Esophagus squamous epithelium (tissue), 4 donors: ENCODE data around the gene COX4I1.

Experiments used
- POLR2A ChIP-seq, 4 donors: fragments of 450-650 bp; IDR thresholded peaks; one replicate each; pipeline ENCODE4 v1.6.1; 2017; ENCODE audit warnings: antibody characterized with exemption in 4 of 4, mild to moderate bottlenecking in 4 of 4, moderate library complexity in 3 of 4
- TF ChIP-seq, protein P1 (sequence below), 6 experiments: fragments of 450-650 bp in 4 of 6; fragments of 200-600 bp in 2 of 6; sonication (generic) in 2 of 6; IDR thresholded peaks; one replicate each; pipeline ENCODE4 v1.5.1; 2016 to 2019; ENCODE audit warnings: antibody characterized with exemption in 6 of 6, mild to moderate bottlenecking in 4 of 6, moderate library complexity in 4 of 6

DNA sequence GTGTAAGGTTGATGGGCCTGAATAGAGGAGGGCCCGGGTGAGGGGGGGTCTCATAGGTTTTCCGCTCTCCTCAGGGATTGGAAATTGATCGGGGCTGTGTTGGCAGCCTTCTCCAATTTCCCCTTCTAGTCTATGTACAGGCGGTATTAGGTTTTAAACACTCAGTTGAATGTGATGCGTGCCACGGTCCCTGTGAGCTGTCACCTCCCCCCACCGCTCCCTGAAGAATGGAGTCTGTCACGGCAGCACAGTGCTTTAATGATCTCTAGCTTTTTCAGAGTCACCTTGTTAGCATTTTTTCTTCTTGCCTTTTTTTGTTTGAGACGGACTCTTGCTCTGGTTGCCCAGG lies 800 bp downstream of the COX4I1 start:
- TF ChIP-seq, protein P1, sequence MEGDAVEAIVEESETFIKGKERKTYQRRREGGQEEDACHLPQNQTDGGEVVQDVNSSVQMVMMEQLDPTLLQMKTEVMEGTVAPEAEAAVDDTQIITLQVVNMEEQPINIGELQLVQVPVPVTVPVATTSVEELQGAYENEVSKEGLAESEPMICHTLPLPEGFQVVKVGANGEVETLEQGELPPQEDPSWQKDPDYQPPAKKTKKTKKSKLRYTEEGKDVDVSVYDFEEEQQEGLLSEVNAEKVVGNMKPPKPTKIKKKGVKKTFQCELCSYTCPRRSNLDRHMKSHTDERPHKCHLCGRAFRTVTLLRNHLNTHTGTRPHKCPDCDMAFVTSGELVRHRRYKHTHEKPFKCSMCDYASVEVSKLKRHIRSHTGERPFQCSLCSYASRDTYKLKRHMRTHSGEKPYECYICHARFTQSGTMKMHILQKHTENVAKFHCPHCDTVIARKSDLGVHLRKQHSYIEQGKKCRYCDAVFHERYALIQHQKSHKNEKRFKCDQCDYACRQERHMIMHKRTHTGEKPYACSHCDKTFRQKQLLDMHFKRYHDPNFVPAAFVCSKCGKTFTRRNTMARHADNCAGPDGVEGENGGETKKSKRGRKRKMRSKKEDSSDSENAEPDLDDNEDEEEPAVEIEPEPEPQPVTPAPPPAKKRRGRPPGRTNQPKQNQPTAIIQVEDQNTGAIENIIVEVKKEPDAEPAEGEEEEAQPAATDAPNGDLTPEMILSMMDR (IDR thresholded peaks at IDR 0.05), result no peak
- TF ChIP-seq POLR2A (IDR thresholded peaks at IDR 0.05), result no peak
